HG02970 (cell line): ENCODE measurements around the gene BCL2L13.

Experiments used
- ATAC-seq: cut with Tn5 transposase; IDR thresholded peaks from one replicate; pipeline ENCODE4 v1.9.1; 2021; ENCODE audit warnings: mild to moderate bottlenecking, moderate library complexity, moderate number of reproducible peaks; ENCODE audit not compliant: unreplicated experiment, low FRiP score

The BCL2L13 gene

GRCh38 chr22:17775781-17776465 is 137.4 kb downstream of the BCL2L13 start:
- ATAC-seq: no peak

GRCh38 chr22:17777005-17777716 is 138.6 kb downstream of the BCL2L13 start:
- no peak for ATAC-seq

- no peak for ATAC-seq
Measured at GRCh38 chr22:17777717-17778044, 139.1 kb downstream of the BCL2L13 start.

GRCh38 chr22:17778412-17778976 is 139.9 kb downstream of the BCL2L13 start:
- no peak for ATAC-seq

- no peak for ATAC-seq
Measured at GRCh38 chr22:17779286-17780115, 140.9 kb downstream of the BCL2L13 start.

DNA sequence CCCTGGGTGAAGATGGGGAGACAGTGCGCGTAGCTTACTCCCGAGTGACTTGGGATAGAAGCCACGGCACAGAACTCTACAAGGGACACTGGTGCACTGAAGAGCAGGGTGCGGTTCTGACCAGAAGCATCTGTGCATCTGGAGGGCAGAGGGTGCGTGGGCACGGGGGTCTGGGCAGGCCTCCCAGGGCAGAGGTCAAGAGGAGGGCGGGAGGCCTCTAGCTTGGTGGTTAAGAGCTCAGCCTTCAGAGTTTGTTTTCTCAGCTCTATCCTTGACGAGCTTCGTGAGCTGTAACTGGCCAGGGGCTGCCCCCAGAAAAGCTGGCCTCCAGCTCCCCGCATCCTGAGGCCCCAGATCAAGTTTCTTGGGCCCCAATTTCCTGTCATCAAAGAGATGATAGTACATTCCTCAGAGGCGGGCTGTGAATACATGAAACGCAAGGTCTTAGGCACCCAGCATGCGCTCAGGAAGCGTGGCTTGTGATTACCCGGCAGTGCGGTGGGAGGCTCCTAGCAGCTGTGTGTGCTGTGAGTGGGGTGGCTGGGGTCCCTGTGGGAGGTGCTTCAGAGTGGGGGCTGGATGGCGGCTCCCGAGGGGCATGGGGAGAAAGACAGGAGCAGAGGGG is 141.7 kb downstream of the BCL2L13 start:
- ATAC-seq: no peak
